Thoracic aorta (tissue), 2 donors: ENCODE results near the gene NCOA5. TPM values are rescaled to one million over a fixed set of nuclear protein-coding genes. Genes with fewer than 3 reads are reported as not detected.

Experiments
- ATAC-seq: fragments of 150-250 bp; one replicate; pipeline ENCODE4 v1.8.0; 2017; ENCODE audit warnings: low read depth; ENCODE audit not compliant: insufficient number of reproducible peaks, low FRiP score
- DNase-seq: peaks from one replicate; pipeline ENCODE4 v3.0.0-alpha.2; 2020; ENCODE audit warnings: low spot score
- H3K27ac ChIP-seq, 2 donors: fragments of 200-600 bp; sonication (generic); 1 replicate in 1 of 2; 2 replicates in 1 of 2; pipeline ENCODE4 v1.5.1; 2016; ENCODE audit warnings: mild to moderate bottlenecking in 2 of 2, moderate library complexity in 2 of 2
- H3K27me3 ChIP-seq: fragments of 200-600 bp; sonication (generic); replicated peaks from 2 replicates; pipeline ENCODE4 v1.6.0; 2016; ENCODE audit warnings: mild to moderate bottlenecking; ENCODE audit not compliant: insufficient read depth
- H3K36me3 ChIP-seq: fragments of 200-600 bp; sonication (generic); one replicate; pipeline ENCODE4 v1.5.1; 2016
- H3K4me1 ChIP-seq, 2 donors: fragments of 200-600 bp; sonication (generic); 1 replicate in 1 of 2; 2 replicates in 1 of 2; pipeline versions ENCODE4 v1.5.1 to v1.6.0; 2016; ENCODE audit warnings: low read depth in 2 of 2, mild to moderate bottlenecking in 1 of 2; ENCODE audit not compliant: control insufficient read depth in 1 of 2
- H3K4me3 ChIP-seq: fragments of 200-600 bp; sonication (generic); 2 replicates; pipeline ENCODE4 v1.5.1; 2016; ENCODE audit warnings: mild to moderate bottlenecking
- H3K9me3 ChIP-seq: fragments of 200-600 bp; sonication (generic); 2 replicates; pipeline ENCODE4 v1.5.1; 2016
- CTCF ChIP-seq: fragments of 200-600 bp; sonication (generic); IDR thresholded peaks from one replicate; pipeline ENCODE4 v1.5.1; 2019; ENCODE audit warnings: antibody characterized with exemption
- total RNA-seq, 2 donors: library from RNA; depleted of rRNA; stranded (reverse); fragments of >200 nt; gene quantifications; one replicate each; pipeline versions ENCODE4 v1.1.0 to v1.2.3, GENCODE V29; 2016

The NCOA5 gene
- total RNA-seq, 2 donors from 2014 or later = 23.7 to 28.6 TPM

- peaks cover 4% of the 10 kb centered on the region for H3K27me3 ChIP-seq
- DNase-seq = no peak
- no peaks in the 10 kb centered on the region for H3K36me3 ChIP-seq
- no peak for TF ChIP-seq CTCF
- no peaks in the 10 kb centered on the region for H3K4me1 ChIP-seq
- ATAC-seq = no peak
- no peaks in the 10 kb centered on the region for H3K9me3 ChIP-seq
- no peak overlapping the region for H3K27ac ChIP-seq
- no peak overlapping the region for H3K4me3 ChIP-seq
Observed at GRCh38 chr20:46030284-46031013, 59.3 kb downstream of the NCOA5 start.

- H3K27ac ChIP-seq = no peak within 1 kb of the TSS
- H3K4me1 ChIP-seq = no peaks in the 10 kb centered on the region
- no peaks in the 10 kb centered on the region for H3K36me3 ChIP-seq
- no peaks in the 10 kb centered on the region for H3K9me3 ChIP-seq
- H3K4me3 ChIP-seq = no peak within 1 kb of the TSS
- TF ChIP-seq CTCF = no peak
- DNase-seq = no peak
- ATAC-seq = no peak
- H3K27me3 ChIP-seq = peaks cover 4% of the 10 kb centered on the region
Observed at GRCh38 chr20:46028772-46029371, 60.9 kb downstream of the NCOA5 start, which contains the start of gene SLC12A5. Gene SLC12A5 (plus strand): TSS chr20:46029215. CDS start chr20:46029345, 130 bp downstream.

GRCh38 chr20:46028110-46028509 is 61.7 kb downstream of the NCOA5 start:
- no peak for ATAC-seq
- Histone ChIP-seq H3K27me3 (peaks cover 4% of the 10 kb centered on the region), H3K4me3 (no peak overlapping the region), H3K27ac (no peak overlapping the region), H3K9me3 (no peaks in the 10 kb centered on the region), H3K4me1 (no peaks in the 10 kb centered on the region), H3K36me3 (no peaks in the 10 kb centered on the region)
- no peak for TF ChIP-seq CTCF
- no peak for DNase-seq

DNA sequence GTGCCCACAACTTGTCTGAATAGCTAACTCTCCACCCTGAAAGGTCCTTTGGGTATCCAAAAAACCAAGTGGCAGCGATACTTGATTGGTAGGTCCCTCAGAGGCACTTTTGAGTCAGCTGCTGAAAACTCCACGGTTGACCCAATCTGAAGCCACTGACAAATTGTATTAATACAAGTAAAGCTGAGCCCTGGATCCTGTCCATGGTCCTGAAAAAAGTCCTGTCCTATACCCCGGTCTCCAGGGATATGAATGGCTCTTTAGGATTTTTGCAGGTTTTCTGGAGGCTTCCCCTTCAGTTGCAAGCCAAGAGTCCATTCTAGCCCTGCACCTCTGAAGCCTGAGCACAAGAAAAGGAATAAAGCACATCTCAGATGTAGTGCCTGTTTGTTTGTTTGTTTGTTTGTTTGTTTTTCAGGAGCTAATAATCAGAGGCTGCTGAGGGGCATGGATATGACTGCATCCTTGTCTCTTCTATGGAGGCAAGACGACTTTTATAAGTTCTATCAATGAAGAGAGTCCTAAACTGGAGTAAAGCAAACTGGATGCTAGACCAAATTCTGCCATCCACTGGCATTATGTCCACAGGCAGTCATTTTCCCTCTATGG is 62.4 kb downstream of the NCOA5 start:
- ATAC-seq (no peak), DNase-seq (no peak)
- H3K36me3 ChIP-seq = no peaks in the 10 kb centered on the region
- no peak overlapping the region for H3K27ac ChIP-seq
- H3K4me1 ChIP-seq = peaks cover 0 to 7% of the 10 kb centered on the region in 2 donors
- H3K4me3 ChIP-seq = no peak overlapping the region
- no peak for TF ChIP-seq CTCF
- no peaks in the 10 kb centered on the region for H3K9me3 ChIP-seq
- H3K27me3 ChIP-seq = peaks cover 4% of the 10 kb centered on the region

- H3K27ac ChIP-seq = no peak overlapping the region
- no peak for TF ChIP-seq CTCF
- H3K4me1 ChIP-seq = peaks cover 7 to 15% of the 10 kb centered on the region in 2 donors
- H3K9me3 ChIP-seq = no peaks in the 10 kb centered on the region
- ATAC-seq (no peak), DNase-seq (no peak)
- H3K36me3 ChIP-seq = no peaks in the 10 kb centered on the region
- no peak overlapping the region for H3K4me3 ChIP-seq
- no peaks in the 10 kb centered on the region for H3K27me3 ChIP-seq
Observed at GRCh38 chr20:46025376-46025783, 64.4 kb downstream of the NCOA5 start.
